ENCODE data around the gene SPON2.

The SPON2 gene

GRCh38 chr4:1137850-1138249, 34.5 kb downstream of the SPON2 start:
- no peak for TF ChIP-seq EZH2phosphoT487 (IDR thresholded peaks at IDR 0.05; ENCODE audit: borderline replicate concordance)
- no peak for TF ChIP-seq CTCF (conservative IDR thresholded peaks at IDR 0.05; ENCODE audit: low read length)
- Histone ChIP-seq H3K27me3 (ENCODE audit: insufficient read depth, low read length, poor library complexity, severe bottlenecking) (no peaks in the 10 kb centered on the region), H3K4me1 (ENCODE audit: insufficient read depth, low read length, poor library complexity, severe bottlenecking) (peaks cover 3% of the 10 kb centered on the region), H3K4me3 (ENCODE audit: low read length, poor library complexity, severe bottlenecking) (peak overlapping the region; percentile 34), H4K20me1 (ENCODE audit: insufficient read depth, low read length, poor library complexity, severe bottlenecking) (no peaks in the 10 kb centered on the region), H3K9ac (ENCODE audit: low read depth, low read length, poor library complexity, severe bottlenecking) (no peak overlapping the region), H3K9me3 (ENCODE audit: insufficient read depth, low read depth, low read length) (no peaks in the 10 kb centered on the region), H3K79me2 (ENCODE audit: insufficient read depth, low read length) (no peaks in the 10 kb centered on the region), H2AFZ (ENCODE audit: low read length) (peak overlapping the region; percentile 78), H3K9me2 (replicated peaks; ENCODE audit: low read depth, low read length) (no peaks in the 10 kb centered on the region), H3F3A (ENCODE audit: low read depth) (no peaks in the 10 kb centered on the region), H3K36me3 (ENCODE audit: insufficient read depth, low read length) (no peaks in the 10 kb centered on the region), H3K4me2 (ENCODE audit: low read depth, low read length, poor library complexity, severe bottlenecking) (peak overlapping the region; percentile 49)

GRCh38 chr4:1137063-1137776, 35.2 kb downstream of the SPON2 start:
- Histone ChIP-seq H4K20me1 (ENCODE audit: insufficient read depth, low read length, poor library complexity, severe bottlenecking) (no peaks in the 10 kb centered on the region), H3K9me3 (ENCODE audit: insufficient read depth, low read depth, low read length) (no peaks in the 10 kb centered on the region), H3F3A (ENCODE audit: low read depth) (no peaks in the 10 kb centered on the region), H3K9ac (ENCODE audit: low read depth, low read length, poor library complexity, severe bottlenecking) (no peak overlapping the region), H2AFZ (ENCODE audit: low read length) (peak overlapping the region; percentile 78), H3K4me1 (ENCODE audit: insufficient read depth, low read length, poor library complexity, severe bottlenecking) (peaks cover 3% of the 10 kb centered on the region), H3K79me2 (ENCODE audit: insufficient read depth, low read length) (no peaks in the 10 kb centered on the region), H3K4me3 (ENCODE audit: low read length, poor library complexity, severe bottlenecking) (peak overlapping the region; percentile 34), H3K4me2 (ENCODE audit: low read depth, low read length, poor library complexity, severe bottlenecking) (peak overlapping the region; percentile 49), H3K36me3 (ENCODE audit: insufficient read depth, low read length) (no peaks in the 10 kb centered on the region), H3K27me3 (ENCODE audit: insufficient read depth, low read length, poor library complexity, severe bottlenecking) (no peaks in the 10 kb centered on the region), H3K9me2 (replicated peaks; ENCODE audit: low read depth, low read length) (no peaks in the 10 kb centered on the region)
- TF ChIP-seq CTCF (conservative IDR thresholded peaks at IDR 0.05; ENCODE audit: low read length) (no peak), EZH2phosphoT487 (IDR thresholded peaks at IDR 0.05; ENCODE audit: borderline replicate concordance) (no peak)

- H3K9me2 ChIP-seq (replicated peaks; ENCODE audit: low read depth, low read length): no peaks in the 10 kb centered on the region
- H3K4me3 ChIP-seq (ENCODE audit: low read length, poor library complexity, severe bottlenecking): no peak overlapping the region
- H3K9me3 ChIP-seq (ENCODE audit: insufficient read depth, low read depth, low read length): no peaks in the 10 kb centered on the region
- peaks cover 3% of the 10 kb centered on the region for H3K4me1 ChIP-seq (ENCODE audit: insufficient read depth, low read length, poor library complexity, severe bottlenecking)
- no peak for TF ChIP-seq EZH2phosphoT487 (IDR thresholded peaks at IDR 0.05; ENCODE audit: borderline replicate concordance)
- no peak for TF ChIP-seq CTCF (conservative IDR thresholded peaks at IDR 0.05; ENCODE audit: low read length)
- H3K36me3 ChIP-seq (ENCODE audit: insufficient read depth, low read length): no peaks in the 10 kb centered on the region
- H2AFZ ChIP-seq (ENCODE audit: low read length): no peak overlapping the region
- H3K27me3 ChIP-seq (ENCODE audit: insufficient read depth, low read length, poor library complexity, severe bottlenecking): no peaks in the 10 kb centered on the region
- no peaks in the 10 kb centered on the region for H3K79me2 ChIP-seq (ENCODE audit: insufficient read depth, low read length)
- no peaks in the 10 kb centered on the region for H3F3A ChIP-seq (ENCODE audit: low read depth)
- H3K4me2 ChIP-seq (ENCODE audit: low read depth, low read length, poor library complexity, severe bottlenecking): no peak overlapping the region
- H4K20me1 ChIP-seq (ENCODE audit: insufficient read depth, low read length, poor library complexity, severe bottlenecking): no peaks in the 10 kb centered on the region
- no peak overlapping the region for H3K9ac ChIP-seq (ENCODE audit: low read depth, low read length, poor library complexity, severe bottlenecking)
Observed at GRCh38 chr4:1136048-1136447, 36.3 kb downstream of the SPON2 start.
